Mesendoderm (in vitro differentiated cells): Measurements from ENCODE around the gene RERG.
"Not testable (repeated sequence)": the region's sequence is repeated elsewhere in the genome, so short reads cannot be mapped to it uniquely, and the experiment has no call there.

Experiments used
- DNase-seq: peaks from one replicate; pipeline ENCODE4 v3.0.0; 2013
- H2AK5ac ChIP-seq: 2 replicates; pipeline ENCODE4 v1.6.1; 2013; ENCODE audit warnings: low read length, inconsistent platforms
- H2BK120ac ChIP-seq: 2 replicates; pipeline ENCODE4 v1.6.1; 2013; ENCODE audit warnings: low read depth, mild to moderate bottlenecking, low read length, moderate library complexity, mixed read lengths
- H2BK15ac ChIP-seq: replicated peaks from 2 replicates; pipeline ENCODE4 v1.6.1; 2013; ENCODE audit warnings: low read depth, mild to moderate bottlenecking, moderate library complexity
- H2BK5ac ChIP-seq: 2 replicates; pipeline ENCODE4 v1.6.1; 2013; ENCODE audit warnings: low read length, inconsistent platforms
- H3K18ac ChIP-seq: 2 replicates; pipeline ENCODE4 v1.6.1; 2013; ENCODE audit warnings: mild to moderate bottlenecking, low read length, mixed read lengths
- H3K23ac ChIP-seq: one replicate; pipeline ENCODE4 v1.6.1; 2013; ENCODE audit warnings: low read length
- H3K27ac ChIP-seq: 2 replicates; pipeline ENCODE4 v1.5.1; 2013; ENCODE audit warnings: low read depth, mild to moderate bottlenecking, inconsistent platforms, low read length, moderate library complexity
- H3K27me3 ChIP-seq: 2 replicates; pipeline ENCODE4 v1.6.1; 2013; ENCODE audit warnings: low read length, control low read depth, mild to moderate bottlenecking, inconsistent platforms; ENCODE audit not compliant: insufficient read depth, poor library complexity
- H3K36me3 ChIP-seq: 2 replicates; pipeline ENCODE4 v1.6.1; 2013; ENCODE audit warnings: low read length, inconsistent platforms; ENCODE audit not compliant: control insufficient read depth, insufficient read depth
- H3K4ac ChIP-seq: one replicate; pipeline ENCODE4 v1.6.1; 2013; ENCODE audit warnings: low read depth, mild to moderate bottlenecking, low read length, moderate library complexity
- H3K4me1 ChIP-seq: 2 replicates; pipeline ENCODE4 v1.6.1; 2013; ENCODE audit warnings: low read depth, low read length, inconsistent platforms; ENCODE audit not compliant: control insufficient read depth
- H3K4me2 ChIP-seq: 2 replicates; pipeline ENCODE4 v1.6.1; 2013; ENCODE audit warnings: low read length
- H3K4me3 ChIP-seq: 2 replicates; pipeline ENCODE4 v1.5.1; 2013; ENCODE audit warnings: mild to moderate bottlenecking, low read length
- H3K56ac ChIP-seq: one replicate; pipeline ENCODE4 v1.6.1; 2013; ENCODE audit warnings: low read length
- H3K79me1 ChIP-seq: 2 replicates; pipeline ENCODE4 v1.6.1; 2013; ENCODE audit warnings: low read length, inconsistent platforms
- H3K79me2 ChIP-seq: 2 replicates; pipeline ENCODE4 v1.6.1; 2013; ENCODE audit warnings: mild to moderate bottlenecking, low read length; ENCODE audit not compliant: control insufficient read depth, insufficient read depth
- H3K9ac ChIP-seq: 2 replicates; pipeline ENCODE4 v1.6.1; 2013; ENCODE audit warnings: low read length, inconsistent platforms
- H4K5ac ChIP-seq: one replicate; pipeline ENCODE4 v1.6.1; 2013; ENCODE audit warnings: low read length
- H4K8ac ChIP-seq: one replicate; pipeline ENCODE4 v1.6.1; 2013; ENCODE audit warnings: low read depth, mild to moderate bottlenecking, control low read depth, low read length, moderate library complexity
- WGBS: extraction: QIAGEN DNeasy Blood & Tissue Kit; methylation state at CpG from one replicate; pipeline ENCODE4 v1.1.7; 2013; ENCODE audit warnings: low lambda C conversion rate, missing lambda C conversion rate; ENCODE audit not compliant: insufficient coverage; ENCODE audit errors: extremely low coverage; 5-methylcytosine and 5-hydroxymethylcytosine counted together

RERG gene

DNA sequence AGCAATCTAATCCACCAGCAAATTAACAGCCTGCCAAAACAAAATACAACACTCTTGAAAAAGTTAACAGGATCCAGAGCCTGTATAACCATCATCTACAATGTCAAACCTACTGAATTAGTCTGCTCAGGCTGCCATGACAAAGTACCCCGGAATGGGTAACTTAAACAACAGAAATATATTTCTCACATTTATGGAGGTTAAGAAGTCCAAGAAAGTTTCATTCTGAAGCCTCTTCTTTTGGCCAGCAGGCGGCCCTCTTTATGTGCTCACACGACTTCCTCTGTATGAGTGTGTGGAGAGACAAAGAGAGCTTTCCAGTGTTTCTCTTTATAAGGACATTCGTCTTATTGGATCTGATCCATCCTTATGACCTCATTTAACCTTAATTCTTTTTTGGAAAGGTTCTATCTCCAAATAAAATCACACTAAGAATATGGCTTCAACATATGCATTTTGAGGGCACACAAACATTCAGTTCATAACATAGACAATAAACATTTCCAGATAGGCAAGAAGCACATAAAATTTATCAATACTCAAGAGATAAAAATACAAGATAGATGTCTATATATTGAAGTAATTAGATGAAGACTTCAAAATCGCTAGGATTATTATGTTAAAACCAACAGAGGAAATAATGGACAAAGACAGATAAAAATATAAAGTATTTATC, 5.9 kb upstream of the RERG start:
- Histone ChIP-seq H3K36me3 (no peaks in the 10 kb centered on the region), H3K9ac (no peak overlapping the region), H3K4ac (no peak overlapping the region), H3K79me2 (no peaks in the 10 kb centered on the region), H3K18ac (no peak overlapping the region), H3K27me3 (no peaks in the 10 kb centered on the region), H4K8ac (no peak overlapping the region), H3K4me2 (no peak overlapping the region), H3K27ac (no peak overlapping the region), H2BK15ac (no peak overlapping the region), H4K5ac (no peak overlapping the region), H3K23ac (no peak overlapping the region), H2BK120ac (no peak overlapping the region), H3K56ac (no peak overlapping the region), H3K4me3 (no peak overlapping the region), H3K4me1 (no peaks in the 10 kb centered on the region), H3K79me1 (no peaks in the 10 kb centered on the region), H2AK5ac (no peak overlapping the region), H2BK5ac (no peak overlapping the region)
- no CpG with 5 or more reads among the region's 5 CpGs for WGBS
- DNase-seq = peak; percentile 69

- not testable (repeated sequence) for H2BK15ac ChIP-seq, DNase-seq, H4K8ac ChIP-seq
Measured at GRCh38 chr12:15225863-15226218, 4.6 kb upstream of the RERG start.

DNA sequence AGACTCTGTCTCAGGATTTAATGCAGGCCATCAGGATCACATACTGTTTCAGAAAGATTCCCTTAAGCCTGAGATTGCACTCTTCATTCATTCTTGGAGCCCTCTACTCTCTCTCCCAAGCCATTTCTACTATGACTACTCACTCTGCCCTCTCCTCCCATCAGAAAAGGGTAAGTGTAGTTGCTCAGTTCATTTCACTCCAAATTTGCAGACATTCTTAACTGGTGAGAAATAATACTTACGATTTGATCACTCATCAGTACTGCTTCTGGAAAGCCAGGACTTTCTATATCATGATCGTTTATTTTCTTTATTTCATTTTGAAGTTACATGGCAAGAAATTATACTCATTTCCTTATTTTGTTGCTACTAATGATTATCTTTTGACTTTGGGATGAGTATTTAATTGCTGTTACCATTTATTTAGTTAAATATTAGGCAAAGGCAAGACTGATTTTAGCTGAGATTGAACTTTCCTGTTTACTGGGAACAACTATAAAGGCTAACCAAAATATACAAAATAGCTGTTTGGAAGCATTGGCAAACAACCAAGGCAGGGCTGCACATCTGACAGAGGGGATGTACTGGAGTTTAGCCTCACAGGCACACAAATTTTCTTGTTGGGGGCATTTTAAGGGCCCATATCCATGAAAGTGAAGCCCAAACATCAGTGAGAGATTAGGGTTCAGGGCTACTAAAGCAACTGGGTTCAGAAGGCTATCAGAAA, 4.1 kb upstream of the RERG start:
- no peaks in the 10 kb centered on the region for H3K36me3 ChIP-seq
- H3K18ac ChIP-seq = no peak overlapping the region
- DNase-seq = no peak
- H3K4me3 ChIP-seq = no peak overlapping the region
- no peak overlapping the region for H3K9ac ChIP-seq
- no peaks in the 10 kb centered on the region for H3K4me1 ChIP-seq
- no peak overlapping the region for H2BK5ac ChIP-seq
- no peaks in the 10 kb centered on the region for H3K79me2 ChIP-seq
- no peak overlapping the region for H3K4me2 ChIP-seq
- H2BK120ac ChIP-seq = no peak overlapping the region
- no peak overlapping the region for H3K27ac ChIP-seq
- no peak overlapping the region for H2BK15ac ChIP-seq
- WGBS = no CpG with 5 or more reads among the region's 2 CpGs
- no peak overlapping the region for H4K8ac ChIP-seq
- H3K79me1 ChIP-seq = no peaks in the 10 kb centered on the region
- H2AK5ac ChIP-seq = no peak overlapping the region
- H4K5ac ChIP-seq = no peak overlapping the region
- no peaks in the 10 kb centered on the region for H3K27me3 ChIP-seq
- H3K23ac ChIP-seq = no peak overlapping the region
- no peak overlapping the region for H3K56ac ChIP-seq
- no peak overlapping the region for H3K4ac ChIP-seq

More at GRCh38 chr12:15225863-15226218, 4.6 kb upstream of the RERG start:
- H2BK5ac ChIP-seq, H3K4me1 ChIP-seq, H3K27ac ChIP-seq, H3K4me3 ChIP-seq, H4K5ac ChIP-seq, H3K79me1 ChIP-seq, H3K4me2 ChIP-seq, H3K9ac ChIP-seq, H3K79me2 ChIP-seq, H3K36me3 ChIP-seq, H2AK5ac ChIP-seq, H3K27me3 ChIP-seq, H2BK120ac ChIP-seq, H3K23ac ChIP-seq, H3K56ac ChIP-seq, H3K18ac ChIP-seq, H3K4ac ChIP-seq: not testable (repeated sequence)
- no CpG with 5 or more reads among the region's 3 CpGs for WGBS

DNA sequence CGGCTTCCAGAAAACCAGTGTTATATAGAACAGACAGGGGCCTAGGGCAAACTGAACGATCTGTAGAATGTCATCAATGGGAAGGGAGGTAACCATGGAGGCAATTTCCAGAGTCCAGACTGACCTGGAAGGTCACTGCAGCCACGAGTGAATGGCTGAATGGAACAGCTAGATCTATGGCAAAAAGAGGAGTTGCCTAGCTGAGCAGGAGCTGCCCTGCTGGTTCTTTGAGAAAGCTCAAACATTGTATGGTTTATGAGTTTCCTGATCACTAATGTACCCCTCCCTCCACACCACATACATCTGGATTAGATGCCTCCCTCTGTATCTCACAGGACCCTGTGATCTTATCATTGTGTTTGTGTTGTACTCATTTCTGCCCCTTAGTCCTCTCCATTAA, 1.0 kb upstream of the RERG start:
- peak overlapping the region; percentile 2 for H4K8ac ChIP-seq
- H2BK120ac ChIP-seq = no peak overlapping the region
- H3K4me2 ChIP-seq = no peak overlapping the region
- H3K27ac ChIP-seq = no peak overlapping the region
- H3K56ac ChIP-seq = no peak overlapping the region
- H3K18ac ChIP-seq = no peak overlapping the region
- H4K5ac ChIP-seq = no peak overlapping the region
- no peak overlapping the region for H3K23ac ChIP-seq
- H3K4me1 ChIP-seq = no peaks in the 10 kb centered on the region
- H3K4ac ChIP-seq = no peak overlapping the region
- DNase-seq = no peak
- no peak overlapping the region for H3K9ac ChIP-seq
- H2BK15ac ChIP-seq = no peak overlapping the region
- H2AK5ac ChIP-seq = no peak overlapping the region
- no peaks in the 10 kb centered on the region for H3K36me3 ChIP-seq
- H3K4me3 ChIP-seq = no peak overlapping the region
- no peaks in the 10 kb centered on the region for H3K27me3 ChIP-seq
- no peaks in the 10 kb centered on the region for H3K79me1 ChIP-seq
- no peak overlapping the region for H2BK5ac ChIP-seq
- WGBS = no CpG with 5 or more reads among the region's 3 CpGs
- H3K79me2 ChIP-seq = no peaks in the 10 kb centered on the region

DNA sequence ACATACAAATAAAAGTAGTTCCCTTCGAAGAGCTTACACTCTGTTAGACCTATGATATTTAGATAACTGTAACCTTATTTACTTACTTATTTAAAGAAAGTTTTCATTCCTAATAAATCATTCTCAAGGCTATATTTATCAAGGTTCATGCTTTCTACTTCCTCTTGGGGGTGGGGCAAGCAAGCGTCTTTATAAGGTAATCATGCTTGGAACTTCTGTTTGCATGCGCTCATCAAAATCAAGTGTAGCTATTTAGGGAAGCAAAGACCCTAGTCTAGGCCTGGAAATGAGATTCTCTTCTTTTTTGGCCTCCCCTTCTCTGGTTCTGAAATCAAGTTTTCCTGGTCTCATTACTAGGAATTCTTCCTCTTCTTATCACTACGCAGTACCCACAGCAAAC, 766 bp downstream of the RERG start:
- H2AK5ac ChIP-seq = no peak overlapping the region
- H3K36me3 ChIP-seq = no peaks in the 10 kb centered on the region
- H4K5ac ChIP-seq = no peak overlapping the region
- H3K79me2 ChIP-seq = no peaks in the 10 kb centered on the region
- no peak overlapping the region for H2BK120ac ChIP-seq
- H3K27ac ChIP-seq = no peak overlapping the region
- H3K4me1 ChIP-seq = no peaks in the 10 kb centered on the region
- no peak overlapping the region for H3K23ac ChIP-seq
- H3K18ac ChIP-seq = no peak overlapping the region
- no peak overlapping the region for H3K9ac ChIP-seq
- WGBS = no CpG with 5 or more reads among the region's 4 CpGs
- H4K8ac ChIP-seq = no peak overlapping the region
- no peak overlapping the region for H3K4me2 ChIP-seq
- no peaks in the 10 kb centered on the region for H3K27me3 ChIP-seq
- DNase-seq = no peak
- no peak overlapping the region for H2BK5ac ChIP-seq
- no peak overlapping the region for H3K4ac ChIP-seq
- no peaks in the 10 kb centered on the region for H3K79me1 ChIP-seq
- no peak overlapping the region for H3K4me3 ChIP-seq
- H3K56ac ChIP-seq = no peak overlapping the region
- H2BK15ac ChIP-seq = no peak overlapping the region
